BLaER1 (cell line): ENCODE measurements around the gene FMNL2.

Source experiments
- H3K27ac ChIP-seq: shearing (Covaris generic); formaldehyde crosslinking; 2 replicates; pipeline ENCODE4 v1.8.1; 2022
- H3K27me3 ChIP-seq: shearing (Covaris generic); formaldehyde crosslinking; 2 replicates; pipeline ENCODE4 v1.8.1; 2022
- H3K36me3 ChIP-seq: shearing (Covaris generic); formaldehyde crosslinking; 2 replicates; pipeline ENCODE4 v1.8.1; 2022
- H3K4me1 ChIP-seq: shearing (Covaris generic); formaldehyde crosslinking; 2 replicates; pipeline ENCODE4 v1.8.1; 2022
- H3K4me2 ChIP-seq: shearing (Covaris generic); formaldehyde crosslinking; 2 replicates; pipeline ENCODE4 v1.8.1; 2022
- H3K4me3 ChIP-seq: shearing (Covaris generic); formaldehyde crosslinking; 2 replicates; pipeline ENCODE4 v1.8.1; 2022
- H3K9ac ChIP-seq: shearing (Covaris generic); formaldehyde crosslinking; 2 replicates; pipeline ENCODE4 v1.8.1; 2022
- H3K9me3 ChIP-seq: shearing (Covaris generic); formaldehyde crosslinking; 2 replicates; pipeline ENCODE4 v1.8.1; 2022
- H4K20me1 ChIP-seq: shearing (Covaris generic); formaldehyde crosslinking; 2 replicates; pipeline ENCODE4 v1.8.1; 2022
- Cebpa-rat ChIP-seq: shearing (Covaris generic); IDR thresholded peaks from 2 replicates; pipeline ENCODE4 v1.8.1; 2022

FMNL2 gene

DNA sequence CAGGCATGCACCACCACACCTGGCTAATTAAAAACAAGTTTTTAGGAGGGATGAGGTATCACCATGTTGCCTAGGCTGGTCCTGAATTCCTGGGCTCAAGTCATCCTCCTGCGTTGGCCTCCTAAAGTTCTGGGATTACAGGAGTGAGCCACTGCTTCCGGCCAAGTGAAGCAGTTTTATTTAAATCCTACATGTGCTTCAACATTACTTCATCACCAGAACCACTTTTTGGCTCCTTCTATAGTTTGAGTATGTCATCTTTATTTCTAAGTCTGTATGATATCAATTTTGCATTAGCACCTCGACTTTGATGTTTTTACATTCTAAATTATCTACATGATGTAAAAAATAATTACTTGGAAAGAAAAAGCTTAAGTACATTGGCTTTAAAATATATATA, 144.3 kb downstream of the FMNL2 start:
- no peak overlapping the region for H3K27ac ChIP-seq

DNA sequence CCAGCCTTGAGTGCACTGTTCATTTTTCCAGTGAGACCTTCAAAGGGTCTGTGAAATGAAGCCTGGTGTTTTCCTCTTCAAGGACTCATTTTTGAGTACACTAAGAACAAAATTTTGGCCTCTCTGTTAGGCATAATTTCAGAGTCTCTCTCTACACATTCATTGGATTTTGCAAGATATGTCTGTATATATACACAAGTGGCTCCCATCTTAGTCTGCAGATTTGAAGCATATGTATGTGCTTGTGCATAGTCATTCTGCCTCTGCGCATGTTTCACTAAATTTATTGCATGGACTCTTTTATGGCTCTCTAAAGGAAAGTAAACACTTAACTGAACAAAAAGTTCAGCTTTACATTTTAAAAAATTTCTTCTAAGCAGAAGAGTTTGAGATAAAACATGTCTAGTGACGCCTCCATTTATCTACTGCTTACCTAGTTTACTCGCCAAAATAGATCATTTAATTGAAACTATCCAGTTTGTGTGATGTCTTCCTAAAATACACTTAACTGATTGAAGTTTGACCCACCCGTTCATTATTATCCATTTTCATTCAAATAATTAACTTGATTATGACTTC, 145.9 kb downstream of the FMNL2 start:
- no peak for TF ChIP-seq Cebpa-rat

More for the DNA sequence above, 144.3 kb downstream of the FMNL2 start:
- peaks cover 21% of the 10 kb centered on the region; the same call in 1 of the 2 replicates for H3K36me3 ChIP-seq
- no peaks in the 10 kb centered on the region for H3K9me3 ChIP-seq
- no peak overlapping the region for H3K4me3 ChIP-seq
- H3K9ac ChIP-seq = no peak overlapping the region
- peaks cover 100% of the 10 kb centered on the region for H4K20me1 ChIP-seq
- no peak overlapping the region for H3K4me2 ChIP-seq
- H3K27me3 ChIP-seq = no peaks in the 10 kb centered on the region
- H3K4me1 ChIP-seq = peaks cover 9% of the 10 kb centered on the region
- TF ChIP-seq Cebpa-rat = no peak

GRCh38 chr2:152481881-152482583, 147.1 kb downstream of the FMNL2 start:
- Histone ChIP-seq H3K4me2 (no peak overlapping the region), H3K36me3 (peaks cover 23% of the 10 kb centered on the region; the same call in 1 of the 2 replicates), H4K20me1 (peaks cover 100% of the 10 kb centered on the region), H3K9me3 (no peaks in the 10 kb centered on the region), H3K4me3 (no peak overlapping the region), H3K27me3 (no peaks in the 10 kb centered on the region), H3K4me1 (peaks cover 30% of the 10 kb centered on the region), H3K27ac (no peak overlapping the region), H3K9ac (no peak overlapping the region)
- TF ChIP-seq Cebpa-rat = no peak

More for the DNA sequence above, 145.9 kb downstream of the FMNL2 start:
- Histone ChIP-seq H3K4me2 (no peak overlapping the region), H3K9me3 (no peaks in the 10 kb centered on the region), H3K4me1 (peaks cover 19% of the 10 kb centered on the region), H3K27me3 (no peaks in the 10 kb centered on the region), H3K4me3 (no peak overlapping the region), H3K36me3 (peaks cover 23% of the 10 kb centered on the region; the same call in 1 of the 2 replicates), H4K20me1 (peaks cover 100% of the 10 kb centered on the region), H3K9ac (no peak overlapping the region), H3K27ac (no peak overlapping the region)

DNA sequence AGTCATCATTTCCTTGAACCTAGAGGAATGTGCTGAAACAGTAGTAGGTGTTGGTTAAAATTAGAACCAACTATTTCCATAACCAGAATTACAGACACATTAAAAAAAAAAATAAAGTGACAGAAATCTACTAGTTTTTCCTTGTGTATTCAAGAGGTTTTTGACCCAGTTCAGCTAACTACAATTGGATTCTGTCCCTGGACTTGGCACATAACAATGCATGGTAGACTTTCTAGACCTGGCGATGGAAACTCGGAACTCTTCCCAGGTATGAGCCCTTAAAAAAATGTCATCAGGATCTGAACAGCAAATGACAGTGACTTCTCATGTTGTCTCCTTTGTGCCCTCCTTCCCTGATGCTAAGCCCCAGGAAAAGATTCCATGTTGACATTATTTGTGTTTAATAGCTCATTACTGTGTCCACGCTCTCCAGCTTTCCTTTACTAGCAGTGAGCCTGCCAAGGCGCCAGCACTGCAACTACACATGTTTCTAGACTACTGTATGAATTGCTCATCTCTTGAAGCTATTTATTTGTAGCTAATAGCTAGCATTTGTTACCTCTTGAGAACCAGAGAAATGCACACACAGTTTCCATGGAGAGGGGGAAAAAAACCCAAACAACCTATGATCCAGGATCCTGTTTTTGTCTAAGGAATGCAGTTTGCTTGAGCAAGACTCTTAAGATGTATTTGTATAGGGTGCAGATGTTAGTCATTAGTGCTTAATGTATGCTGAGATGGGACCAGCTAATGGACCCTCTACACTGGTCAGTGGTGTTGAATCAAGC, 148.5 kb downstream of the FMNL2 start:
- H3K9me3 ChIP-seq = no peaks in the 10 kb centered on the region
- no peak for TF ChIP-seq Cebpa-rat
- H3K9ac ChIP-seq = no peak overlapping the region
- H3K4me2 ChIP-seq = no peak overlapping the region
- no peaks in the 10 kb centered on the region for H3K27me3 ChIP-seq
- peaks cover 100% of the 10 kb centered on the region for H4K20me1 ChIP-seq
- H3K36me3 ChIP-seq = peaks cover 23% of the 10 kb centered on the region; the same call in 1 of the 2 replicates
- peaks cover 43% of the 10 kb centered on the region for H3K4me1 ChIP-seq
- no peak overlapping the region for H3K27ac ChIP-seq
- no peak overlapping the region for H3K4me3 ChIP-seq

- TF ChIP-seq Cebpa-rat = no peak
- peak overlapping the region; percentile 19; the same call in 1 of the 2 replicates for H3K27ac ChIP-seq
- no peak overlapping the region for H3K9ac ChIP-seq
- peaks cover 17% of the 10 kb centered on the region for H3K36me3 ChIP-seq
- H3K4me1 ChIP-seq = peaks cover 70% of the 10 kb centered on the region
- H3K4me3 ChIP-seq = no peak overlapping the region
- peaks cover 100% of the 10 kb centered on the region for H4K20me1 ChIP-seq
- no peaks in the 10 kb centered on the region for H3K27me3 ChIP-seq
- peak overlapping the region; percentile 61 for H3K4me2 ChIP-seq
- no peaks in the 10 kb centered on the region for H3K9me3 ChIP-seq
These were observed 151.2 kb downstream of the FMNL2 start for GRCh38 chr2:152485954-152486736.

DNA sequence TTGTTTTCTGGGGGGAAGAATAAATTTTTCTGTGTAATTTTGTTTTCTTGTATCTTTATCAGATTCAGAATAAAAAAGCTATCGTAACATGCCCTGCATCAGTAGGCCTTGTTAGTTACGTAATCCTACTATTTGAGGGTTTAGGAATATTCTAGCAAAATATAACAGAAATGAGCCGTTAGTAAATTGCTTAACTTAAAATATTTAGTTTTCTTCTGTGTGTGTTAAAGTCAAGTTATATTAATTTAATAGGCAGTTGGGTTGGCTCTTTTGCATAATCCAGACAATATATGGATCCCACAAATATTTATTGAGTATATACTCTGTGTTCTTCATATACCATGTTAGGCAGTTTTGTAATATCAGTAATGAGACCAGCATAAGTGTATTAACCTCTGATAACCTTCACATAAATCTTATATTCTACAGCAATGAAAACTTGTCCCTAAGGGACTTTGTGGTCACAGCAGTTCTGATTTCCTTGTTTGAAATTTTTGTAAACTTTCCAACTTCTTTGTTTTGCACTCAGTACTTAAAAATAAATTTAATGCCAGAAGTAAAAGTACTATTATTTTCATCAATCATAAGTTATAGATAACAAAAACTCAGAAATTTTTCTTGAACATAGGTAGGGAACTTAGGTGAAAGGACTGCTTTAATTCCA, 151.9 kb downstream of the FMNL2 start:
- H3K4me3 ChIP-seq = no peak overlapping the region
- peak overlapping the region; percentile 19; the same call in 1 of the 2 replicates for H3K27ac ChIP-seq
- peak overlapping the region; percentile 61 for H3K4me2 ChIP-seq
- H3K9me3 ChIP-seq = no peaks in the 10 kb centered on the region
- H3K4me1 ChIP-seq = peaks cover 76% of the 10 kb centered on the region
- peaks cover 100% of the 10 kb centered on the region for H4K20me1 ChIP-seq
- no peak for TF ChIP-seq Cebpa-rat
- H3K27me3 ChIP-seq = no peaks in the 10 kb centered on the region
- H3K9ac ChIP-seq = no peak overlapping the region
- peaks cover 17% of the 10 kb centered on the region for H3K36me3 ChIP-seq

DNA sequence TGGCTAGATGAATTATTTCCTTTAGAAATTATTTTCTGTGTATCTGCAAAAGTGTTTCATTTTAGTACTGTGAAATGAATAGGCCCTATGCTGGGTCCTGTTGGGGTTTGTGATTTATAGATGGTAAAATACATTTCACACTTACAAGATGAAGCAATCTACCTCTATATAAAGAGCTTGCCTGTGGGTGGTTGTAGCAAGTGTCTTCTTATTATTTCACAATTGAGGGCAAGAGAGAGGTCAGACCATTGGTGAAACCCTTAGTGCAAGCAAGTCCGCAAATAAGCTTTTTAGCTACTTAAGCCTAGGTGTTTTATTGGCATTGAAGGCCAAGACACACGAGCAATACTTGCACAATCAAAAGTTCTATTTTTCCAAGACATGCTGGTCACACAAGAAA, 153.1 kb downstream of the FMNL2 start:
- no peaks in the 10 kb centered on the region for H3K27me3 ChIP-seq
- peaks cover 17% of the 10 kb centered on the region for H3K36me3 ChIP-seq
- no peaks in the 10 kb centered on the region for H3K9me3 ChIP-seq
- no peak overlapping the region for H3K4me3 ChIP-seq
- H3K4me1 ChIP-seq = peaks cover 88% of the 10 kb centered on the region
- H4K20me1 ChIP-seq = peaks cover 100% of the 10 kb centered on the region
- no peak overlapping the region for H3K27ac ChIP-seq
- H3K4me2 ChIP-seq = peak overlapping the region; percentile 61; the same call in 1 of the 2 replicates
- TF ChIP-seq Cebpa-rat = no peak
- H3K9ac ChIP-seq = no peak overlapping the region

DNA sequence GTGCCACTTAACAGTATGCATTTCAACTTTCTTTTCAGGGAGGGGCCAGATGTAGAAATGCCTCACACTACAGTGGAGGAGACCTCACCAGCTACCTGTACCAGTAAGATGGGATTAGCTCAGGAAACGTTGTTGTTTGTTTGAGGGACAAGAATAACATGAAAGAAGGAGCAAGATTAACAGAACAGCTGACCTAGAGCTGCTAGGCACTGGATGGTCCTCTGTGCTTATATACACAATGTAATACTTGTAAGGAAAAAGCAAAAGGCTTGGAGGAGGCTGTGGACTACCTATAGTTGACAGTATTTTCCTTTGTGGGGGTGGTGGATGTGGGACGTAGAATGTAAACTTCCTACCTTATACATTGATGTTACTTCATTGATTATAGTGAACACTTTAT, 154.4 kb downstream of the FMNL2 start:
- Histone ChIP-seq H4K20me1 (peaks cover 100% of the 10 kb centered on the region), H3K4me2 (peak overlapping the region; percentile 46; the same call in 1 of the 2 replicates), H3K4me3 (no peak overlapping the region), H3K9ac (no peak overlapping the region), H3K27me3 (no peaks in the 10 kb centered on the region), H3K9me3 (no peaks in the 10 kb centered on the region), H3K27ac (peak overlapping the region; percentile 14; the same call in 1 of the 2 replicates), H3K4me1 (peaks cover 90% of the 10 kb centered on the region), H3K36me3 (peaks cover 14% of the 10 kb centered on the region)
- TF ChIP-seq Cebpa-rat = no peak
